Activated CD8-positive, alpha-beta memory T cell treated with anti-CD3 and anti-CD28 coated beads, Interleukin-2, amount 50 U/mL, for 48 hours (primary cell): Measurements from ENCODE around the gene CRIP2.

ENCODE experiments used
- DNase-seq: peaks from one replicate; pipeline ENCODE4 v3.0.0-alpha.2; 2020

The CRIP2 gene

GRCh38 chr14:105477660-105478397, 3.2 kb downstream of the CRIP2 start:
- DNase-seq = no peak

- DNase-seq = no peak
These were observed 4.0 kb downstream of the CRIP2 start for GRCh38 chr14:105478398-105479251.

- DNase-seq = no peak
These were observed 5.0 kb downstream of the CRIP2 start for GRCh38 chr14:105479431-105480158.

GRCh38 chr14:105480199-105480746, 5.7 kb downstream of the CRIP2 start:
- no peak for DNase-seq

DNA sequence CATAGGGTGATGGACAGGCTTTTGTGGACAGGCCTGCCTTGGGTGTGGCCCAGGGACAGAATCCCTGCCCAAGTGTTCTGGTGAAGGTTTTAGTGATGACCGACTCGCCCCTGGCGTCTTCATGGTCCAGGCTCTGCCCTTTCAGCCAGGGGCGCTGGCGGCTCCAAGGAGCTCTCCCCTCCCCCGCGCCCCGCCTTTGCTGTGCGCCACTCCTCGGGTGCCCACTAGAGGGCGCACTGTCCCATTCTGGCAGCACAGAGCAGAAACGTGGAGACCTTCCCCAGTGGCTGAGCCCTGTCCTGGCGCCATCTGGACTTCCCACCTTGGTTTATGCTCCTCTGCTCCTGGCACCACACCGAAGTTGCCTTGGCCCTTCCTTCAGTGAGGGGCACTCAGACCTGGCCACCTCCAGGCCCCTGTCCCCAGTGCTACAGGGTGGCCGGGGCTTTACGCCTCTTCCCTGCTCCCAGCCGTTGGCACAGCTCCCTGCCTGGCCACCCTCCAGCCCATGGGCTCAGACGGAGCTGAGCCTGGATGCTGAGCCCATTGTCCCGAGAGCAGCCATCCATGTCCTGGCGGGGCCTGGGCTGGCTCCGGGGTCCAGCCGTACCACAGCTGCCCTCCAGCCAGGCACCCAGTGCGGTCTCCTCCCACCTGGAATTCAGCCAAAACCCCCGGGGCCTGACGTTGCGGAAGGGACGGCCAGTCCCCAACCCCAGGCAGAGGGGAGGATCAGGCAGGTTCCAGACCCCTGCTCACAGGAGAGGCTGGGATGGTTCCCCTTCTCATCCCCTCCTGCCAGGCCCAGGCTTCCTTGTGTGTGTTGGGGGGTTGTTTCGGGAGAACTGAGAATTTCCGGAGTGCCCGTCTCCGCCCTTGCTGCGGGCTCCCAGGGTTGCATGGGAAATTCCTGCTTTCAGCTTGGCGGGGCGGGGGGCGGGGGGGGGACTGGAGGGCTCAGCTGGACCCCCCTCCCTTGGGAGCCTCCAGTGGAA, 6.5 kb downstream of the CRIP2 start:
- DNase-seq = peak; percentile 99

- DNase-seq = peak; percentile 92
These were observed 7.4 kb downstream of the CRIP2 start for GRCh38 chr14:105481886-105482457.

DNA sequence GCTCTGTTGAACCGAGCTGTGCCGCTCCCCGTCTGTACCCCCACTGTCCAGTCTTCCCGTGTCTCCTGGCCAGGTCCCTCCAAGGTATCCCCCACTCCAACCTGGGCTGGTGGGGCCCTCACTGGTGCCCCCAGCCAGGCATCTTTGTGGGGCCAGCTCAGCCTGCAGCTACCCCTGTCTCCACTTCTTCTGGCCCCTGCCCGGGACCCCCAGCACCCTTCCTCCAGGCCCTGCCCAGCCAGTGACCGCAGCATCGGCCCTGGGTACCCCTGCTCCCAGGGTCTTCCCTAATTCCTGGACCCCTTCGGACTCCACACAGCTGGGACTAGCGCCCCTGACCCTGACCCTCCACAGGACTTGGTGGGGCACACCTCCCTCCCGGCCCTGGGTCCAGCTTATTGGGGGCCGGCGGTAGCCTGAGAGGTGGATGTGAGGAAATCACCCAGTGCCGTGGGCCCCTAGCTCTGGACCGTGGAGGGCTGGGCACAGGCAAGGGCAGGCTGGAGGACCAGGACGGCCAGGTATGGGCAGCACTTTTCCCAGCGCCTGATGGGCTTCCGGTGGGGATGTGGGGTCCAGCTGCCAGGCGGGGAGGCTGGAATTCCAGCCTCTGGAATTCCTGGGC, 8.0 kb downstream of the CRIP2 start:
- DNase-seq = no peak

- DNase-seq = no peak
These were observed 8.9 kb downstream of the CRIP2 start for GRCh38 chr14:105483300-105484068.

DNA sequence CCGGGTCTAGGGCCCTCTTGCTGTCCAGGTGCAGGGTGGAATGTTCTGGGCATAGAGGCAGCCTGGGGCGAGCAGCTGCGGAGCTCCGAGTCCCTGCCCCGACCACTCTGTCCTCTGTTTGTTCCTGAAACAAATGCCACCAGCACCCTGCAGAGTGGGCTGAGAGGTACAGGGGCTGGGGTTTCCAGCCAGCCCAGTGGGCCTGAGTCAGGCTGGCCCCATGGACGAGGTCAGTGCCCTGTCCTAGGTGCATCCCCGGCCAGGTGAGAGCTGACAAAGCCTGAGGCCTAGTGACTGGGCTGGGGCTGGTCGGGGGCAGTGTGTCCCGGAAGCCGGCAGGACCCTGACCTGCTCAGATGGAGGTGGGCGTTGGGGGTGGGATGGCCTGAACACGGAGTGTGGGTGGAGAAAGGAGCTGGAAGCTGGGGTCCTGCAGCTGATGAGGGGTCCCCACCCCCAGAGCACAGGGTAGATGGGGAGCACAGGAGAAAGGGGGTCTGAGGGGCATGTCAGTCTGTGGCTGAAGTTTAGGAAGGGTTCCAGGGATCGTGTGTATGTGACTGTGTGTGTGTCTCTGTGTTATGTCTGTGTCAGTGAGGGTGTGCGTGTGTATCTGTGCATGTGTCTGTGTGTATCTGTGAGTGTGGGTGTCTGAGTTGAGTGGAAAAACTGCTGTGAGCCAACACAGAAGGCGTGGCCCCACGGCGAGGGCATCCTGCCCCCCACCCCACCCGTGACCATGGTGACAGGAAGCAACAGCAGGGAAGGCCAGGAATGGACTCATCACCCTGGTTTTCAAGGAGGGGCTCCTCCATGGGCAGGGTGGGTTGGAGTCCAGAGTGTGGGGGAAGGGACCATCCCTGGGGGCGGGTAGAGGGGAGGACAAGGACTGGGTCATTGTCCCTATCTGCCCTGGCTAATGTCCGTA, 9.7 kb downstream of the CRIP2 start:
- DNase-seq = no peak

DNA sequence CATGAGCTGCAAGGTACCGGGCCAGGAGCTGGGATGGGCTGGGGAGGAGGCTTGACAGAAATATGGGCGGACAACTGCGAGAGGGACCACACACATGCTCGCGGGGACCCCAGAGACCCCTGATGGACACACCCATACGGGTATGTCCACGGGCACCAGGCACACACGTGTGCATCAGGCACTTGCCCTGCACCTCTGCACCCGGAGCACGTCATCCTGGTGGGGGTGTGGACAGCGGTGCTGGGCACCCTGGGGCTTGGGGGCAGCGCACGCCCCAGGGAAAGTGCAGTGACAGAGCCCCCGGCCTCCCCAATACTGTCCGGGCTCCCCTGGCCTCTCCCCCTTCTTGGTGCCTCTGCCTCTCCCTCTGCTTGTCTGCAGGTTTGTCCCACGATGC, 10.4 kb downstream of the CRIP2 start:
- DNase-seq = no peak

DNA sequence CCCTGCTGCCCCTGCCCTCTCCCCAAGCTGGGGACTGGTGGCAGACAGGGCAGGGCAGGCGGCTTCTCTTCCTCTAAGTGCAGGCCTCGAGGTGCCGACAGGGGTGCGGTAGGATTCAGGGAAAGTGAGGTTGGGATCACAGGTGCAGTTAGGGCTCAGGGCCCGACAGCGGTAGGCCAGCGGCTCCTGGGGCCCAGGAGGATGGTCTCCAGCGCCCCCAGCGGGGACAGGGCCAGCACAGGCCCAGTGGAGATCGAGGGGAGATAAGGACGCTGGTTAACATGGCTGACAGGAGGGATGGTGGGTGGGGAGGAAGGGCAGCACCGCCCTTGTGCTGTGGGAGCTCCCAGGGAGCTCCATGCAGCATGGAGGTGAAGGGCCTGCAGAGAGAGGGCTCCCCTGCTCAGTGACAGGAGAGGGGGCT, 11.1 kb downstream of the CRIP2 start:
- DNase-seq = no peak

GRCh38 chr14:105486163-105486973, 11.7 kb downstream of the CRIP2 start, which contains the start of gene CRIP1:
Gene CRIP1, plus strand, starts transcription at chr14:105486886. Its CDS starts 374 bp downstream, at chr14:105487260.
- no peak for DNase-seq

- peak; percentile 81 for DNase-seq
These were observed 12.4 kb downstream of the CRIP2 start for GRCh38 chr14:105486974-105487448.

GRCh38 chr14:105487449-105487985, 12.9 kb downstream of the CRIP2 start:
- DNase-seq = peak; percentile 80

DNA sequence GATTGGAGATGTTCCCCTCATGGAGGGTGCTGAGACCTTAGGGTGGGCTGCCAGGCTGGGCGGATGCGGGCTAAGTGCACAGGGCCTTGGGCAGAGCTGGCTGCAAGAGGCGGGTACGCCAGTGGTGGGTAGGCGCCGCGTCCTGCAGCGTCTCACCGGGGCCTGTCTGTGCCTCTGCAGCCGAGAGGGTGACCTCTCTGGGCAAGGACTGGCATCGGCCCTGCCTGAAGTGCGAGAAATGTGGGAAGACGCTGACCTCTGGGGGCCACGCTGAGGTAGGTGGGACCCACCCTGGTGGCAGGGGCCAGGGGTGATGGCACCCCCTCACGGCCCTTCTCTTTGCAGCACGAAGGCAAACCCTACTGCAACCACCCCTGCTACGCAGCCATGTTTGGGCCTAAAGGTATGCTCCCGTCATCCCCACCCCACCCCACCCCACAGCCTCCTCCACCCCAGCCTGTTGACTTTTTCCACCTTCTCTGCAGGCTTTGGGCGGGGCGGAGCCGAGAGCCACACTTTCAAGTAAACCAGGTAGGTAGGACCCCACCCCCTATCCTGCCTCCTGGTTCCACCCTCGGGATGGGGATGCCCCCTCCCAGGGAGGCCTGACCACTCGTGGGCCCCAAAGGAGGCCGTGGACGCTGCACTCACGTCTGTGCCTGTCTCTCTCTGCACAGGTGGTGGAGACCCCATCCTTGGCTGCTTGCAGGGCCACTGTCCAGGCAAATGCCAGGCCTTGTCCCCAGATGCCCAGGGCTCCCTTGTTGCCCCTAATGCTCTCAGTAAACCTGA, 13.6 kb downstream of the CRIP2 start:
- DNase-seq = peak; percentile 72

- no peak for DNase-seq
These were observed 14.3 kb downstream of the CRIP2 start for GRCh38 chr14:105488781-105489541.
